Stomach (tissue), 9 donors: Measurements from ENCODE around the gene RSBN1L. TPM values are rescaled to one million over a fixed set of nuclear protein-coding genes. Genes with fewer than 3 reads are reported as not detected.

Experiments used
- DNase-seq, 2 donors: peaks; one replicate each; pipeline versions ENCODE4 v3.0.0 to v3.0.0-alpha.2; 2013 to 2019
- H3K27ac ChIP-seq, 5 donors: fragments of 200-600 bp in 4 of 5; sonication (generic) in 4 of 5; one replicate each; pipeline ENCODE4 v1.5.1; 2013 to 2019; ENCODE audit warnings: mild to moderate bottlenecking in 1 of 5, moderate library complexity in 1 of 5
- H3K27me3 ChIP-seq, 3 donors: fragments of 200-600 bp; sonication (generic); one replicate each; pipeline ENCODE4 v1.5.1; 2017 to 2019; ENCODE audit warnings: mixed run types in 1 of 3
- H3K36me3 ChIP-seq, 4 donors: fragments of 200-600 bp; sonication (generic); 1 replicate in 3 of 4; 2 replicates in 1 of 4; pipeline ENCODE4 v1.5.1; 2016 to 2019
- H3K4me1 ChIP-seq, 4 donors: fragments of 200-600 bp; sonication (generic); one replicate each; pipeline ENCODE4 v1.5.1; 2016 to 2019
- H3K4me3 ChIP-seq, 4 donors: fragments of 200-600 bp; sonication (generic) in 3 of 4; one replicate each; pipeline ENCODE4 v1.5.1; 2016 to 2019; ENCODE audit warnings: mild to moderate bottlenecking in 1 of 4
- H3K9me3 ChIP-seq, 4 donors: fragments of 200-600 bp; sonication (generic); one replicate each; pipeline ENCODE4 v1.5.1; 2016 to 2019
- EP300 ChIP-seq: sonication (generic); formaldehyde crosslinking; IDR thresholded peaks from one replicate; pipeline ENCODE4 v1.6.1; 2017; ENCODE audit warnings: antibody characterized with exemption
- POLR2A ChIP-seq, 4 donors: fragments of 450-650 bp; IDR thresholded peaks; one replicate each; pipeline ENCODE4 v1.6.1; 2016; ENCODE audit warnings: antibody characterized with exemption in 4 of 4, control low read depth in 2 of 4, mild to moderate bottlenecking in 1 of 4, moderate library complexity in 1 of 4
- POLR2AphosphoS5 ChIP-seq, 3 donors: sonication (generic); formaldehyde crosslinking; IDR thresholded peaks; one replicate each; pipeline ENCODE4 v1.6.1; 2016; ENCODE audit warnings: antibody characterized with exemption in 3 of 3
- WGBS, 5 donors: extraction: QIAGEN DNeasy Blood & Tissue Kit in 3 of 5; methylation state at CpG; one replicate each; pipeline versions ENCODE4 v1.1.5 to v1.1.7; 2013 to 2018; 5-methylcytosine and 5-hydroxymethylcytosine counted together
- intact Hi-C: fragments of 100-400 bp; cut with DNase I; formaldehyde crosslinking; loops from one replicate; pipeline ENCODE4 v1.15.1; 2023; ENCODE audit warnings: low total_unique reads
- polyA plus RNA-seq, 3 donors: library from polyadenylated mRNA; stranded (reverse); fragments of 200-250 nt; gene quantifications; one replicate each; pipeline ENCODE4 v1.2.3, GENCODE V29; 2013
- total RNA-seq, 5 donors: library from RNA; depleted of rRNA; stranded (reverse); fragments of >200 nt; gene quantifications; one replicate each; pipeline versions ENCODE4 v1.1.0 to v1.2.3, GENCODE V29; 2014 to 2016
- TF ChIP-seq, protein P1 (sequence below), 7 experiments: fragments of 450-650 bp in 4 of 7; fragments of 200-600 bp in 3 of 7; sonication (generic) in 3 of 7; IDR thresholded peaks; one replicate each; pipeline ENCODE4 v1.5.1; 2016 to 2019; ENCODE audit warnings: antibody characterized with exemption in 7 of 7, control low read depth in 2 of 7, mild to moderate bottlenecking in 1 of 7
- donor health status: healthy with polysubstance abuse.
- donor health status: Bipolar disorder and iron deficiency.
- donor health status: healthy.

The RSBN1L gene
- total and polyA plus RNA-seq, 8 donors: 4.2 to 68.3 (median 11.6) TPM

DNA sequence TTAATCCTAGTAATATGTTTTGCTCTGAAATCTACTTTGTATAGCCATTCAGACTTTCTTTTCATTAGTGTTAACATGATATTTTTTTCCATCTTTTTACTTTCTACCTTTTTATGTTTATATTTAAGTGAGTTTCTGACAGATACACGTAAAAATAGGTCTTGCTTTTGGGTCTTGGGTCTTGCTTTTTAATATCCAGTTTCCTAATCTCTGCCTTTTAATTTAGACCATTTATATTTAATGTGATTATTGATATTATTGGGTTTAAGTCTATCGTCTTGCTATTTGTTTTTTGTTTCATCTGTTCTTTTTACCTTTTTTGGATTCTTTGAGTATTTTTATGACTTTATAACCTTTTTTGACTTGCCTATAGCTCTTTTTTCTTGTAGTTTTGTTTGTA lies 110.2 kb downstream of the RSBN1L start:
- 98% methylated on average over 2 of the region's 2 CpGs for WGBS, 5 donors
- H3K9me3 ChIP-seq: peaks cover 0 to 24% (median 14%) of the 10 kb centered on the region in 4 donors
- DNase-seq: no peak
- H3K4me1 ChIP-seq: peaks cover 0 to 3% (median under 1%) of the 10 kb centered on the region in 4 donors
- no peaks in the 10 kb centered on the region for H3K27me3 ChIP-seq
- H3K27ac ChIP-seq: no peak overlapping the region
- no peaks in the 10 kb centered on the region for H3K36me3 ChIP-seq
- TF ChIP-seq, protein P1, sequence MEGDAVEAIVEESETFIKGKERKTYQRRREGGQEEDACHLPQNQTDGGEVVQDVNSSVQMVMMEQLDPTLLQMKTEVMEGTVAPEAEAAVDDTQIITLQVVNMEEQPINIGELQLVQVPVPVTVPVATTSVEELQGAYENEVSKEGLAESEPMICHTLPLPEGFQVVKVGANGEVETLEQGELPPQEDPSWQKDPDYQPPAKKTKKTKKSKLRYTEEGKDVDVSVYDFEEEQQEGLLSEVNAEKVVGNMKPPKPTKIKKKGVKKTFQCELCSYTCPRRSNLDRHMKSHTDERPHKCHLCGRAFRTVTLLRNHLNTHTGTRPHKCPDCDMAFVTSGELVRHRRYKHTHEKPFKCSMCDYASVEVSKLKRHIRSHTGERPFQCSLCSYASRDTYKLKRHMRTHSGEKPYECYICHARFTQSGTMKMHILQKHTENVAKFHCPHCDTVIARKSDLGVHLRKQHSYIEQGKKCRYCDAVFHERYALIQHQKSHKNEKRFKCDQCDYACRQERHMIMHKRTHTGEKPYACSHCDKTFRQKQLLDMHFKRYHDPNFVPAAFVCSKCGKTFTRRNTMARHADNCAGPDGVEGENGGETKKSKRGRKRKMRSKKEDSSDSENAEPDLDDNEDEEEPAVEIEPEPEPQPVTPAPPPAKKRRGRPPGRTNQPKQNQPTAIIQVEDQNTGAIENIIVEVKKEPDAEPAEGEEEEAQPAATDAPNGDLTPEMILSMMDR (IDR thresholded peaks at IDR 0.05): no peak
- TF ChIP-seq POLR2A (IDR thresholded peaks at IDR 0.05) (no peak), EP300 (no peak), POLR2AphosphoS5 (IDR thresholded peaks at IDR 0.05) (no peak)
- no peak overlapping the region for H3K4me3 ChIP-seq
- intact Hi-C loops: no loop called here

DNA sequence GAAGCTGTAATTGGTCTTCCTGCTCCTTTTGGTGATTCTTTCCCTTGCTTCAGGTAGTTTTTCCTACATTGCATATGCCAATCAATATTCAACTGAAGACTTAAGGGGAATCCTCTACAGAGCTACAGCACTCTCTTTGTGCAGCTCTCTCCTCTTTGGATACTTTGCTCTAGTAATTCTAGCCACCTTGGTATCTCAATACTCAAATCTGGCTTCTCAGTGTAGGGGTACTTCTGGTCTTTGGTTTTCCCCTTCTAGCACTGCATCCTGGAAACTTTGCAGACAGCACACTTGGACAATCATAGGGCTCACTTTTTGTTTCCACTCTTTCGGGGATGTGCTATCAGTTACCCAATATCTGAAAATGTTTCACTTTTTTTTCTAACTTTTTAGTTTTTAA lies 112.3 kb downstream of the RSBN1L start:
- peaks cover 0 to 24% (median 14%) of the 10 kb centered on the region in 4 donors for H3K9me3 ChIP-seq
- WGBS, 5 donors: 86 to 100% (median 95%) methylated on average over 1 of the region's 1 CpG
- intact Hi-C loops: no loop called here
- no peak overlapping the region for H3K27ac ChIP-seq
- H3K4me3 ChIP-seq: no peak overlapping the region
- H3K4me1 ChIP-seq: peaks cover 0 to 7% (median 0%) of the 10 kb centered on the region in 4 donors
- no peak for DNase-seq
- H3K27me3 ChIP-seq: no peaks in the 10 kb centered on the region
- H3K36me3 ChIP-seq: no peaks in the 10 kb centered on the region
- TF ChIP-seq, protein P1 (IDR thresholded peaks at IDR 0.05): no peak
- TF ChIP-seq POLR2AphosphoS5 (IDR thresholded peaks at IDR 0.05) (no peak), EP300 (no peak), POLR2A (IDR thresholded peaks at IDR 0.05) (no peak)

DNA sequence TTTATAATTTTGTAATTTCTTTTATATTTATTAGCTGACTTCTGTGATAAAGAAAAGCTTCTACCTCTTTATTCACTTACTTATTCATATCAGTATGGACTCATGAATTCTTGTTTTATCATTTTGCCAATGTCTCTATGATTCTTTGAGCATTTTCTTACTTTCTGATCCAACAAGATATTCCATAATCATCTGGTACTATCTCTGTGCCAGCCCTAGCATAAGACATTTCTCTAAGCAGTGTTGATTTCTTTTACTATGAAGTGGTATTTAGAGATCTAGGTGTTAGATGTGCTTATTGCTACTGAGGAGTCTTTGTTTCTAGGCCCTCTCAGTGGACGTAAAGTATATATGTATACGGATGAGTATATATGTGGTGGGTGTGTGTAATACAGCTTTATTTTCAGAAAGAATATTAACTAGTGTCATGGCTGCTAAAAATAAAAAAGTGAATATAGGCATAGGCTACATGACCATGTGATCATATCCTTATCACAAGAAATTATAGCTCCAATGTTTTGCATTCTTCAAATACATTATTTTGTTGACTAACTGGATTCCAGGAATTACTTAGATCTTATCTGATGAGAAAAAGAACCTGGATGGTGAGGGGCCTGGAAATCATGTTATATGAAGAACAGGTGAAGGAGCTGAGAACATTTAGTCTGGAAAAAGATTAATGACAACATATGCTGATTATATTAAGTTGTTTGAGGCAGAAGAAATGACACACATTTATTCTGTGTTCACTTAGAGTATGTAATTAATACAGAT lies 115.4 kb downstream of the RSBN1L start:
- Histone ChIP-seq H3K27me3 (no peaks in the 10 kb centered on the region), H3K36me3 (peaks cover 0 to 4% (median 2%) of the 10 kb centered on the region in 4 donors), H3K9me3 (peaks cover 0 to 18% (median 7%) of the 10 kb centered on the region in 4 donors), H3K4me1 (peaks cover 0 to 7% (median 0%) of the 10 kb centered on the region in 4 donors), H3K4me3 (no peak overlapping the region), H3K27ac (no peak overlapping the region)
- 94 to 99% (median 96%) methylated on average over 2 of the region's 2 CpGs for WGBS, 5 donors
- intact Hi-C loops: no loop called here
- no peak for DNase-seq
- TF ChIP-seq, protein P1 (IDR thresholded peaks at IDR 0.05): no peak
- TF ChIP-seq POLR2AphosphoS5 (IDR thresholded peaks at IDR 0.05): no peak
- TF ChIP-seq EP300: no peak
- TF ChIP-seq POLR2A (IDR thresholded peaks at IDR 0.05): no peak

DNA sequence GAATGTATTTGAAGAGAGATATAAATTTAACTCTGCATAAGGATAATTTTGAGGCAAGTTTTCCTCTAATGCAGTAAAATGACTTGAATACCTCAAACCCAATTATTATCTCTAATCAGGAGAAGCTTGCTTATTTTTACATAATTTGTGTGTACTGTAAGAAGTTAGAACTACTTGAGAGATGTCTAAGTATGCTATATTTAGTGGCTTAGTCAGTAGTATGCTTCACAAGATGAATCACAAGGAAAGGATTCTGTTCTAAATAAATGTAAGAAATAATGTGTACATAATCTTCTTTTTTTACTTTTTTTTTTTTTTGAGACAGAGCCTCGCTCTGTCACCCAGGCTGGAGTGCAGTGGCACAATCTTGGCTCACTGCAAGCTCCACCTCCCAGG lies 116.0 kb downstream of the RSBN1L start:
- intact Hi-C loops: no loop called here
- WGBS, 5 donors: 73 to 100% (median 100%) methylated on average over 1 of the region's 1 CpG
- no peak overlapping the region for H3K27ac ChIP-seq

More for the DNA sequence above, 116.0 kb downstream of the RSBN1L start:
- H3K27me3 ChIP-seq: no peaks in the 10 kb centered on the region
- DNase-seq: no peak
- H3K4me3 ChIP-seq: no peak overlapping the region
- H3K9me3 ChIP-seq: peaks cover 0 to 15% (median 6%) of the 10 kb centered on the region in 4 donors
- TF ChIP-seq POLR2A (IDR thresholded peaks at IDR 0.05) (no peak), POLR2AphosphoS5 (IDR thresholded peaks at IDR 0.05) (no peak), EP300 (no peak)
- TF ChIP-seq, protein P1 (IDR thresholded peaks at IDR 0.05): no peak
- peaks cover 0 to 7% (median 0%) of the 10 kb centered on the region in 4 donors for H3K4me1 ChIP-seq
- peaks cover 0 to 10% (median 2%) of the 10 kb centered on the region in 4 donors for H3K36me3 ChIP-seq
